MM.1S (cell line): ENCODE results near the gene VKORC1.

Experiments
- EZH2 ChIP-seq: fragments of 300-600 bp; sonication (generic); optimal IDR thresholded peaks from 2 replicates; pipeline ENCODE3; 2017; ENCODE audit warnings: low read depth, mild to moderate bottlenecking, antibody characterized with exemption, low read length, mixed read lengths
- TF ChIP-seq, protein P1 (sequence below): fragments of 300-600 bp; sonication (generic); IDR thresholded peaks from 2 replicates; pipeline ENCODE4 v1.5.1; 2016; ENCODE audit warnings: antibody characterized with exemption, low read length, mixed read lengths

DNA sequence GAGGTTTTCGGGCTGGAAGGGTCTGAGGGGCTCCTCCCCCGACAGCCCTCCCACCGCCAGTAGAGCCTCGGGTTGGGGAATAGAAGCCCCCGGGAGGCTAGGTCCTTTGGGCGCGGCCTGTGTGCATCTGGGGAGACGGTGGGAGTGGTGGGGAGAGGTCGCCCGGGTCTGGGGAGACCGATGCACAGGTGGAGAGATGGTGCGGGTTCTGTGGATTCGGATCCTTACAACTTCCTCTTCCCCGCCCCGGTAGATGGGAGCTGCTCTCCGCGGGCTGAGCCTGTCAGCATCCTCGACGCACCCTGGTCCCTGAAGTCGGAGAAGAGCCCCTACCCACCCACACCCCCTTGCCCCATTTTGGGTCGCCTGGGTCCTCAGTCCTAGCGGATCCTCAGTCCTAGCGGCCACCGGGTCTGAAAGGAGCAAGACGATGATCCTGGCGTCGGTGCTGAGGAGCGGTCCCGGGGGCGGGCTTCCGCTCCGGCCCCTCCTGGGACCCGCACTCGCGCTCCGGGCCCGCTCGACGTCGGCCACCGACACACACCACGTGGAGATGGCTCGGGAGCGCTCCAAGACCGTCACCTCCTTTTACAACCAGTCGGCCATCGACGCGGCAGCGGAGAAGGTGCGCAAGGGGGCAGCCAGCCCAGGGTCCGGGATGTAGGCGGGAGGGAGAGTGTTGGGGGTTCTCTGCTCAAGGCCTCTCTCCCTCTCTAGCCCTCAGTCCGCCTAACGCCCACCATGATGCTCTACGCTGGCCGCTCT lies 14.4 kb upstream of the VKORC1 start:
- TF ChIP-seq, protein P1, sequence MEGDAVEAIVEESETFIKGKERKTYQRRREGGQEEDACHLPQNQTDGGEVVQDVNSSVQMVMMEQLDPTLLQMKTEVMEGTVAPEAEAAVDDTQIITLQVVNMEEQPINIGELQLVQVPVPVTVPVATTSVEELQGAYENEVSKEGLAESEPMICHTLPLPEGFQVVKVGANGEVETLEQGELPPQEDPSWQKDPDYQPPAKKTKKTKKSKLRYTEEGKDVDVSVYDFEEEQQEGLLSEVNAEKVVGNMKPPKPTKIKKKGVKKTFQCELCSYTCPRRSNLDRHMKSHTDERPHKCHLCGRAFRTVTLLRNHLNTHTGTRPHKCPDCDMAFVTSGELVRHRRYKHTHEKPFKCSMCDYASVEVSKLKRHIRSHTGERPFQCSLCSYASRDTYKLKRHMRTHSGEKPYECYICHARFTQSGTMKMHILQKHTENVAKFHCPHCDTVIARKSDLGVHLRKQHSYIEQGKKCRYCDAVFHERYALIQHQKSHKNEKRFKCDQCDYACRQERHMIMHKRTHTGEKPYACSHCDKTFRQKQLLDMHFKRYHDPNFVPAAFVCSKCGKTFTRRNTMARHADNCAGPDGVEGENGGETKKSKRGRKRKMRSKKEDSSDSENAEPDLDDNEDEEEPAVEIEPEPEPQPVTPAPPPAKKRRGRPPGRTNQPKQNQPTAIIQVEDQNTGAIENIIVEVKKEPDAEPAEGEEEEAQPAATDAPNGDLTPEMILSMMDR: no peak
- no peak for TF ChIP-seq EZH2
